Kidney tubule cell (primary cell): ENCODE results near the gene DPP4.

Source experiments
- DNase-seq: peaks from one replicate; pipeline ENCODE4 v3.0.0-alpha.2; 2018; ENCODE audit warnings: low spot score

The DPP4 gene

GRCh38 chr2:162073888-162074631 is at the start of gene DPP4:
DPP4 (minus strand) TSS chr2:162074215; CDS start chr2:162073981, 234 bp downstream.
- DNase-seq, result peak; percentile 93

- DNase-seq, result peak; percentile 84
Observed at GRCh38 chr2:162118166-162119031, 44.4 kb upstream of the DPP4 start.

- no peak for DNase-seq
Observed at GRCh38 chr2:162116352-162116751, 42.3 kb upstream of the DPP4 start.

- DNase-seq, result no peak
Observed at GRCh38 chr2:162115076-162115475, 41.1 kb upstream of the DPP4 start.

GRCh38 chr2:162114271-162114670 is 40.3 kb upstream of the DPP4 start:
- DNase-seq, result peak; percentile 31

GRCh38 chr2:162113776-162114168 is 39.8 kb upstream of the DPP4 start:
- DNase-seq, result peak; percentile 70

- DNase-seq, result no peak
Observed at GRCh38 chr2:162113088-162113775, 39.2 kb upstream of the DPP4 start.

GRCh38 chr2:162111958-162112850 is 38.2 kb upstream of the DPP4 start:
- no peak for DNase-seq

GRCh38 chr2:162107361-162107901 is 33.4 kb upstream of the DPP4 start:
- DNase-seq, result no peak

GRCh38 chr2:162106746-162107145 is 32.7 kb upstream of the DPP4 start:
- no peak for DNase-seq

GRCh38 chr2:162106146-162106551 is 32.1 kb upstream of the DPP4 start:
- peak; percentile 44 for DNase-seq

- DNase-seq, result peak; percentile 50
Observed at GRCh38 chr2:162103443-162104009, 29.5 kb upstream of the DPP4 start.

- DNase-seq, result no peak
Observed at GRCh38 chr2:162100579-162100978, 26.6 kb upstream of the DPP4 start.

GRCh38 chr2:162099836-162100235 is 25.8 kb upstream of the DPP4 start:
- no peak for DNase-seq

GRCh38 chr2:162092658-162093556 is 18.9 kb upstream of the DPP4 start:
- DNase-seq, result peak; percentile 94

GRCh38 chr2:162092008-162092390 is 18.0 kb upstream of the DPP4 start:
- no peak for DNase-seq

- peak; percentile 97 for DNase-seq
Observed at GRCh38 chr2:162091325-162092007, 17.5 kb upstream of the DPP4 start.

- DNase-seq, result peak; percentile 68
Observed at GRCh38 chr2:162090109-162090508, 16.1 kb upstream of the DPP4 start.

GRCh38 chr2:162086904-162087303 is 12.9 kb upstream of the DPP4 start:
- DNase-seq, result no peak
